K562 (cell line): ENCODE measurements around the gene WDR49. TPM values are rescaled to one million over a fixed set of nuclear protein-coding genes. Genes with fewer than 3 reads are reported as not detected.

Experiments used
- ATAC-seq: fragments of 200-7000 bp; cut with Tn5 transposase; 3 replicates; pipeline ENCODE4 v1.9.1; 2020; ENCODE audit warnings: moderate library complexity
- BruUV-seq: library from RNA; stranded (reverse); fragments of 400-500 nt; replicated peaks from 2 replicates; lab custom pipeline; 2021; lab: Mats Ljungman, UMichigan
- CTCF ChIA-PET: fragments of 300-600 bp; formaldehyde crosslinking; extraction: SDS; loops from one replicate; lab custom pipeline; 2021; ENCODE audit warnings: low intra/inter-chr PET ratio; lab: Yijun Ruan, JAX
- POLR2A ChIA-PET: fragments of 300-600, 350-650 bp; sonication (Branson Sonifier 250); formaldehyde crosslinking; extraction: SDS; loops from one replicate; lab custom pipeline; 2021; ENCODE audit warnings: antibody characterized with exemption, inconsistent platforms; lab: Yijun Ruan, JAX
- DNase-seq, 4 experiments: peaks; one replicate each; pipeline versions ENCODE4 v3.0.0 to v3.0.0-alpha.2; 2011 to 2018; ENCODE audit warnings: low spot score in 3 of 4, mixed read lengths in 3 of 4; ENCODE audit errors: extremely low read depth in 1 of 4
- FAIRE-seq: peaks from 2 replicates; lab custom pipeline; 2011; peaks lifted over from hg19 to GRCh38; lab: Jason Lieb, UNC
- H2AFZ ChIP-seq: 2 replicates; pipeline ENCODE4 v1.6.0; 2011; ENCODE audit warnings: low read depth, low read length, control low read depth, inconsistent platforms
- H3K27ac ChIP-seq: fragments of 200-600 bp; 3 replicates; pipeline ENCODE4 v1.8.0; 2011; ENCODE audit warnings: low read depth, mild to moderate bottlenecking, control low read depth, inconsistent platforms, low read length, moderate library complexity, mixed read lengths; ENCODE audit errors: extremely low read depth
- H3K27me3 ChIP-seq, 2 experiments: fragments of 300-600 bp in 1 of 2; 2 replicates in 1 of 2; 3 replicates in 1 of 2; pipeline versions ENCODE4 v1.6.0 to v1.8.0; 2011; ENCODE audit warnings: inconsistent platforms in 2 of 2, low read length in 2 of 2, mild to moderate bottlenecking in 1 of 2, mixed read lengths in 1 of 2, moderate library complexity in 1 of 2; ENCODE audit not compliant: control insufficient read depth in 2 of 2, insufficient read depth in 2 of 2
- H3K36me3 ChIP-seq: fragments of 300-600 bp; 3 replicates; pipeline ENCODE4 v1.8.0; 2011; ENCODE audit warnings: mild to moderate bottlenecking, low read length, inconsistent platforms; ENCODE audit not compliant: control insufficient read depth, insufficient read depth
- H3K4me1 ChIP-seq, 2 experiments: fragments of 200-600 bp in 1 of 2; replicated peaks in 1 of 2; 2 replicates in 1 of 2; 3 replicates in 1 of 2; pipeline versions ENCODE4 v1.5.1 to v1.8.0; 2011; ENCODE audit warnings: inconsistent platforms in 2 of 2, low read length in 2 of 2, mild to moderate bottlenecking in 1 of 2, mixed read lengths in 1 of 2, moderate library complexity in 1 of 2; ENCODE audit not compliant: control insufficient read depth in 2 of 2, insufficient read depth in 2 of 2
- H3K4me2 ChIP-seq: 2 replicates; pipeline ENCODE4 v1.6.1; 2011; ENCODE audit warnings: low read length, control low read depth, inconsistent platforms, mixed read lengths; ENCODE audit not compliant: insufficient read depth
- H3K4me3 ChIP-seq: fragments of 200-600 bp; sonication (generic), shearing (Covaris generic); 2 replicates; pipeline ENCODE4 v1.5.1; 2016; ENCODE audit warnings: control low read depth, inconsistent platforms
- H3K79me2 ChIP-seq: fragments of 200-600 bp; 3 replicates; pipeline ENCODE4 v1.8.0; 2011; ENCODE audit warnings: low read length, inconsistent platforms; ENCODE audit not compliant: control insufficient read depth, insufficient read depth
- H3K9ac ChIP-seq, 2 experiments: 2 replicates each; pipeline versions ENCODE4 v1.6.0 to v1.6.1; 2011; ENCODE audit warnings: low read depth in 2 of 2, low read length in 2 of 2, control low read depth in 1 of 2, inconsistent platforms in 1 of 2, mild to moderate bottlenecking in 1 of 2, mixed read lengths in 1 of 2; ENCODE audit not compliant: insufficient read depth in 1 of 2
- H3K9me1 ChIP-seq: one replicate; pipeline ENCODE4 v1.6.0; 2011; ENCODE audit warnings: inconsistent platforms, mild to moderate bottlenecking, low read length, moderate library complexity; ENCODE audit not compliant: control insufficient read depth, insufficient read depth
- H3K9me3 ChIP-seq: replicated peaks from 2 replicates; pipeline ENCODE4 v1.5.1; 2011; ENCODE audit warnings: low read depth, low read length, inconsistent platforms; ENCODE audit not compliant: control insufficient read depth, insufficient read depth
- H4K20me1 ChIP-seq: replicated peaks from 2 replicates; pipeline ENCODE4 v1.6.1; 2011; ENCODE audit warnings: low read length, inconsistent platforms, mixed read lengths; ENCODE audit not compliant: control insufficient read depth, insufficient read depth
- LARP7 ChIP-seq: fragments of 450-650 bp; IDR thresholded peaks from 2 replicates; pipeline ENCODE4 v1.6.1; 2016
- NONO ChIP-seq, 2 experiments: fragments of 200-400 bp in 1 of 2; fragments of 450-650 bp in 1 of 2; formaldehyde crosslinking in 1 of 2; IDR thresholded peaks; 2 replicates each; pipeline ENCODE4 v1.6.1; 2017; ENCODE audit warnings: low read depth in 2 of 2, mild to moderate bottlenecking in 2 of 2, moderate library complexity in 2 of 2, low read length in 1 of 2
- PCBP2 ChIP-seq: fragments of 200-400 bp; formaldehyde crosslinking; IDR thresholded peaks from 2 replicates; pipeline ENCODE4 v1.6.1; 2018; ENCODE audit warnings: low read length, low read depth, mild to moderate bottlenecking, moderate library complexity; ENCODE audit not compliant: poor library complexity, severe bottlenecking
- SMC3 ChIP-seq: conservative IDR thresholded peaks from 2 replicates; pipeline ENCODE4 v1.6.1; 2011; ENCODE audit warnings: low read depth, low read length, improper control_type of control experiment; ENCODE audit not compliant: insufficient read depth
- TFE3 ChIP-seq: fragments of 450-650 bp; formaldehyde crosslinking; IDR thresholded peaks from 2 replicates; pipeline ENCODE4 v1.4.0; 2020; ENCODE audit warnings: mild to moderate bottlenecking, mixed read lengths
- ZNF696 ChIP-seq: fragments of 250-450 bp; sonication (Bioruptor Pico); conservative IDR thresholded peaks from 2 replicates; pipeline ENCODE4 v1.4.0; 2020; ENCODE audit warnings: mild to moderate bottlenecking, moderate library complexity
- WGBS: fragments of 100-300 bp; shearing (Covaris generic); methylation state at CpG from one replicate; pipeline ENCODE4 v1.1.6; 2016; ENCODE audit warnings: low coverage, mixed read lengths; ENCODE audit not compliant: insufficient coverage; ENCODE audit errors: missing lambda C conversion rate; 5-methylcytosine and 5-hydroxymethylcytosine counted together
- in situ Hi-C: fragments of 300-500 bp; cut with MboI; formaldehyde crosslinking; loops from 4 replicates; pipeline ENCODE4 v1.15.0; 2018; ENCODE audit warnings: inconsistent platforms, mixed read lengths
- intact Hi-C: fragments of 100-400 bp; cut with micrococcal nuclease; formaldehyde crosslinking; loops from 2 replicates; pipeline ENCODE4 v1.14.2; 2022
- polyA plus RNA-seq, 8 experiments: library from polyadenylated mRNA; depleted of rRNA in 4 of 8; stranded (reverse) in 5 of 8; unstranded in 3 of 8; fragments of >200 nt; fragmentation: Nextera tagmentation in 2 of 8; fragmentation: Illumina TruSeq in 1 of 8; extraction: Ambion mirVana in 2 of 8; extraction: Trizol in 1 of 8; gene quantifications; 2 replicates each; pipeline versions ENCODE4 v1.2.1 to v1.2.3, GENCODE V29; 2011 to 2014; ENCODE audit warnings: inconsistent platforms in 1 of 8, missing spikeins in 1 of 8
- total RNA-seq, 7 experiments: library from RNA; depleted of rRNA in 6 of 7; stranded (reverse); fragments of >200 nt in 6 of 7; fragmentation: Illumina TruSeq in 2 of 7; extraction: Trizol in 2 of 7; gene quantifications; 2 replicates each; pipeline versions ENCODE4 v1.2.1 to v1.2.3, GENCODE V29; 2011 to 2021; ENCODE audit warnings: low replicate concordance in 1 of 7
- TF ChIP-seq, protein P1 (sequence below): fragments of 450-650 bp; IDR thresholded peaks from 2 replicates; pipeline ENCODE4 v1.6.1; 2018; ENCODE audit not compliant: partially characterized antibody
- TF ChIP-seq, protein P2 (sequence below): sonication (generic); formaldehyde crosslinking; IDR thresholded peaks from 2 replicates; pipeline ENCODE4 v1.8.0; 2023; ENCODE audit warnings: mild to moderate bottlenecking, missing genetic modification reagents
- TF ChIP-seq, protein P3 (sequence below), 2 experiments: IDR thresholded peaks in 1 of 2; conservative IDR thresholded peaks in 1 of 2; 2 replicates each; pipeline ENCODE4 v1.6.1; 2016; ENCODE audit warnings: low read depth in 2 of 2, mild to moderate bottlenecking in 1 of 2, missing compliant biosample characterization in 1 of 2, missing genetic modification characterization in 1 of 2, moderate library complexity in 1 of 2

Gene WDR49
- total and polyA plus RNA-seq, 9 of the 15 experiments (the other 6 are each of a cell fraction or from before 2014, with no cell fraction given), result not detected

- Histone ChIP-seq H3K9me3 (no peaks in the 10 kb centered on the region), H3K9me1 (no peaks in the 10 kb centered on the region), H3K27me3 (no peaks in the 10 kb centered on the region), H2AFZ (no peak overlapping the region), H3K9ac (no peak overlapping the region), H4K20me1 (no peaks in the 10 kb centered on the region), H3K79me2 (no peaks in the 10 kb centered on the region), H3K4me1 (no peaks in the 10 kb centered on the region), H3K27ac (no peak overlapping the region), H3K36me3 (no peaks in the 10 kb centered on the region), H3K4me2 (no peak overlapping the region), H3K4me3 (no peak overlapping the region)
- no peak for FAIRE-seq
- ChIA-PET POLR2A (interaction anchor here (0.7 to 1.5 kb wide), 2 partner anchors 27 to 49 kb away, joined by 3 to 4 read pairs; no protein-coding TSS in a partner anchor), CTCF (no interaction called here)
- 1% methylated on average over 5 of the region's 5 CpGs for WGBS
- in situ Hi-C loops, result no loop called here
- DNase-seq, result no peak
- ATAC-seq, result no peak
- intact Hi-C loops, result no loop called here
- no TSS peak for BruUV-seq
- no peak for TF ChIP-seq TFE3 (CRISPR knock-in tag)
- TF ChIP-seq LARP7, result no peak
- TF ChIP-seq, protein P1, sequence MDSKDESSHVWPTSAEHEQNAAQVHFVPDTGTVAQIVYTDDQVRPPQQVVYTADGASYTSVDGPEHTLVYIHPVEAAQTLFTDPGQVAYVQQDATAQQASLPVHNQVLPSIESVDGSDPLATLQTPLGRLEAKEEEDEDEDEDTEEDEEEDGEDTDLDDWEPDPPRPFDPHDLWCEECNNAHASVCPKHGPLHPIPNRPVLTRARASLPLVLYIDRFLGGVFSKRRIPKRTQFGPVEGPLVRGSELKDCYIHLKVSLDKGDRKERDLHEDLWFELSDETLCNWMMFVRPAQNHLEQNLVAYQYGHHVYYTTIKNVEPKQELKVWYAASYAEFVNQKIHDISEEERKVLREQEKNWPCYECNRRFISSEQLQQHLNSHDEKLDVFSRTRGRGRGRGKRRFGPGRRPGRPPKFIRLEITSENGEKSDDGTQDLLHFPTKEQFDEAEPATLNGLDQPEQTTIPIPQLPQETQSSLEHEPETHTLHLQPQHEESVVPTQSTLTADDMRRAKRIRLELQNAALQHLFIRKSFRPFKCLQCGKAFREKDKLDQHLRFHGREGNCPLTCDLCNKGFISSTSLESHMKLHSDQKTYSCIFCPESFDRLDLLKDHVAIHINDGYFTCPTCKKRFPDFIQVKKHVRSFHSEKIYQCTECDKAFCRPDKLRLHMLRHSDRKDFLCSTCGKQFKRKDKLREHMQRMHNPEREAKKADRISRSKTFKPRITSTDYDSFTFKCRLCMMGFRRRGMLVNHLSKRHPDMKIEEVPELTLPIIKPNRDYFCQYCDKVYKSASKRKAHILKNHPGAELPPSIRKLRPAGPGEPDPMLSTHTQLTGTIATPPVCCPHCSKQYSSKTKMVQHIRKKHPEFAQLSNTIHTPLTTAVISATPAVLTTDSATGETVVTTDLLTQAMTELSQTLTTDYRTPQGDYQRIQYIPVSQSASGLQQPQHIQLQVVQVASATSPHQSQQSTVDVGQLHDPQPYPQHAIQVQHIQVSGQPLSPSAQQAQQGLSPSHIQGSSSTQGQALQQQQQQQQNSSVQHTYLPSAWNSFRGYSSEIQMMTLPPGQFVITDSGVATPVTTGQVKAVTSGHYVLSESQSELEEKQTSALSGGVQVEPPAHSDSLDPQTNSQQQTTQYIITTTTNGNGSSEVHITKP, result no peak
- TF ChIP-seq ZNF696 (CRISPR knock-in tag), result no peak
- TF ChIP-seq, protein P2, sequence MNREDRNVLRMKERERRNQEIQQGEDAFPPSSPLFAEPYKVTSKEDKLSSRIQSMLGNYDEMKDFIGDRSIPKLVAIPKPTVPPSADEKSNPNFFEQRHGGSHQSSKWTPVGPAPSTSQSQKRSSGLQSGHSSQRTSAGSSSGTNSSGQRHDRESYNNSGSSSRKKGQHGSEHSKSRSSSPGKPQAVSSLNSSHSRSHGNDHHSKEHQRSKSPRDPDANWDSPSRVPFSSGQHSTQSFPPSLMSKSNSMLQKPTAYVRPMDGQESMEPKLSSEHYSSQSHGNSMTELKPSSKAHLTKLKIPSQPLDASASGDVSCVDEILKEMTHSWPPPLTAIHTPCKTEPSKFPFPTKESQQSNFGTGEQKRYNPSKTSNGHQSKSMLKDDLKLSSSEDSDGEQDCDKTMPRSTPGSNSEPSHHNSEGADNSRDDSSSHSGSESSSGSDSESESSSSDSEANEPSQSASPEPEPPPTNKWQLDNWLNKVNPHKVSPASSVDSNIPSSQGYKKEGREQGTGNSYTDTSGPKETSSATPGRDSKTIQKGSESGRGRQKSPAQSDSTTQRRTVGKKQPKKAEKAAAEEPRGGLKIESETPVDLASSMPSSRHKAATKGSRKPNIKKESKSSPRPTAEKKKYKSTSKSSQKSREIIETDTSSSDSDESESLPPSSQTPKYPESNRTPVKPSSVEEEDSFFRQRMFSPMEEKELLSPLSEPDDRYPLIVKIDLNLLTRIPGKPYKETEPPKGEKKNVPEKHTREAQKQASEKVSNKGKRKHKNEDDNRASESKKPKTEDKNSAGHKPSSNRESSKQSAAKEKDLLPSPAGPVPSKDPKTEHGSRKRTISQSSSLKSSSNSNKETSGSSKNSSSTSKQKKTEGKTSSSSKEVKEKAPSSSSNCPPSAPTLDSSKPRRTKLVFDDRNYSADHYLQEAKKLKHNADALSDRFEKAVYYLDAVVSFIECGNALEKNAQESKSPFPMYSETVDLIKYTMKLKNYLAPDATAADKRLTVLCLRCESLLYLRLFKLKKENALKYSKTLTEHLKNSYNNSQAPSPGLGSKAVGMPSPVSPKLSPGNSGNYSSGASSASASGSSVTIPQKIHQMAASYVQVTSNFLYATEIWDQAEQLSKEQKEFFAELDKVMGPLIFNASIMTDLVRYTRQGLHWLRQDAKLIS (CRISPR knock-in tag), result no peak
- TF ChIP-seq SMC3, result no peak
- no peak for TF ChIP-seq PCBP2
- TF ChIP-seq, protein P3, sequence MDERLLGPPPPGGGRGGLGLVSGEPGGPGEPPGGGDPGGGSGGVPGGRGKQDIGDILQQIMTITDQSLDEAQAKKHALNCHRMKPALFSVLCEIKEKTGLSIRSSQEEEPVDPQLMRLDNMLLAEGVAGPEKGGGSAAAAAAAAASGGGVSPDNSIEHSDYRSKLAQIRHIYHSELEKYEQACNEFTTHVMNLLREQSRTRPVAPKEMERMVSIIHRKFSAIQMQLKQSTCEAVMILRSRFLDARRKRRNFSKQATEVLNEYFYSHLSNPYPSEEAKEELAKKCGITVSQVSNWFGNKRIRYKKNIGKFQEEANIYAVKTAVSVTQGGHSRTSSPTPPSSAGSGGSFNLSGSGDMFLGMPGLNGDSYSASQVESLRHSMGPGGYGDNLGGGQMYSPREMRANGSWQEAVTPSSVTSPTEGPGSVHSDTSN (CRISPR knock-in tag; IDR thresholded peaks at IDR 0.05; ENCODE audit: low read depth), result no peak
- TF ChIP-seq, protein P3 (tag; conservative IDR thresholded peaks at IDR 0.05; ENCODE audit: low read depth), result no peak
- TF ChIP-seq NONO (IDR thresholded peaks at IDR 0.05; ENCODE audit: low read depth in 2 of 2, low read length in 1 of 2), result no peak
Observed at GRCh38 chr3:167662919-167663400, 9.2 kb upstream of the WDR49 start.
